CD4-positive, CD25-positive, alpha-beta regulatory T cell (primary cell): ENCODE results near the gene PSG5. TPM values are rescaled to one million over a fixed set of nuclear protein-coding genes. Genes with fewer than 3 reads are reported as not detected.

Experiments used
- polyA plus RNA-seq, 4 donors: library from polyadenylated mRNA; unstranded; fragments of 300-500 nt; fragmentation: Illumina TruSeq; gene quantifications; one replicate each; pipeline ENCODE4 v1.2.3, GENCODE V29; 2021
- total RNA-seq: library from RNA; stranded (reverse); gene quantifications from one replicate; pipeline ENCODE4 v1.2.3, GENCODE V29; 2022

The PSG5 gene
- total and polyA plus RNA-seq, 5 donors from 2014 or later, result not detected

Other genes with a start within 250 kb of the PSG5 start
- gene PSG7, start 249.3 kb downstream of the PSG5 start, total RNA-seq, result not detected
- not detected for gene PSG7, start 249.3 kb downstream of the PSG5 start, polyA plus RNA-seq
- gene PSG11, start 160.1 kb downstream of the PSG5 start, total RNA-seq, result not detected
- not detected for gene PSG11, start 160.1 kb downstream of the PSG5 start, polyA plus RNA-seq
- gene PSG2, start 103.8 kb downstream of the PSG5 start, total RNA-seq, result 0.27 TPM
- not detected for gene PSG2, start 103.8 kb downstream of the PSG5 start, polyA plus RNA-seq
- 0.76 TPM for gene PSG4, start 19.1 kb upstream of the PSG5 start, total RNA-seq
- gene PSG4, start 19.1 kb upstream of the PSG5 start, polyA plus RNA-seq, result not detected
- not detected for gene PSG9, start 83.0 kb upstream of the PSG5 start, total RNA-seq
- gene PSG9, start 83.0 kb upstream of the PSG5 start, polyA plus RNA-seq, result not detected
- not detected for gene CD177, start 167.2 kb upstream of the PSG5 start, total RNA-seq
- gene CD177, start 167.2 kb upstream of the PSG5 start, polyA plus RNA-seq, result under 1 TPM in 2 of 4 donors, not detected in 2; 0.29 to 0.36 TPM
- gene TEX101, start 228.4 kb upstream of the PSG5 start, total RNA-seq, result not detected
- gene TEX101, start 228.4 kb upstream of the PSG5 start, polyA plus RNA-seq, result not detected